Mucosa of gallbladder (tissue), 1 donor: Measurements from ENCODE around the gene PSPH. TPM values are rescaled to one million over a fixed set of nuclear protein-coding genes. Genes with fewer than 3 reads are reported as not detected.
"Not testable (repeated sequence)": the region's sequence is repeated elsewhere in the genome, so short reads cannot be mapped to it uniquely, and the experiment has no call there.

Experiments
- DNase-seq: peaks from one replicate; pipeline ENCODE4 v3.0.0-alpha.2; 2020; ENCODE audit warnings: low spot score
- total RNA-seq: library from RNA; stranded (reverse); gene quantifications from one replicate; pipeline ENCODE4 v1.2.1, GENCODE V29; 2021
- donor health status: DM: no; HTN: no; CAD: no.

Gene PSPH
- 33.4 TPM for total RNA-seq

DNA sequence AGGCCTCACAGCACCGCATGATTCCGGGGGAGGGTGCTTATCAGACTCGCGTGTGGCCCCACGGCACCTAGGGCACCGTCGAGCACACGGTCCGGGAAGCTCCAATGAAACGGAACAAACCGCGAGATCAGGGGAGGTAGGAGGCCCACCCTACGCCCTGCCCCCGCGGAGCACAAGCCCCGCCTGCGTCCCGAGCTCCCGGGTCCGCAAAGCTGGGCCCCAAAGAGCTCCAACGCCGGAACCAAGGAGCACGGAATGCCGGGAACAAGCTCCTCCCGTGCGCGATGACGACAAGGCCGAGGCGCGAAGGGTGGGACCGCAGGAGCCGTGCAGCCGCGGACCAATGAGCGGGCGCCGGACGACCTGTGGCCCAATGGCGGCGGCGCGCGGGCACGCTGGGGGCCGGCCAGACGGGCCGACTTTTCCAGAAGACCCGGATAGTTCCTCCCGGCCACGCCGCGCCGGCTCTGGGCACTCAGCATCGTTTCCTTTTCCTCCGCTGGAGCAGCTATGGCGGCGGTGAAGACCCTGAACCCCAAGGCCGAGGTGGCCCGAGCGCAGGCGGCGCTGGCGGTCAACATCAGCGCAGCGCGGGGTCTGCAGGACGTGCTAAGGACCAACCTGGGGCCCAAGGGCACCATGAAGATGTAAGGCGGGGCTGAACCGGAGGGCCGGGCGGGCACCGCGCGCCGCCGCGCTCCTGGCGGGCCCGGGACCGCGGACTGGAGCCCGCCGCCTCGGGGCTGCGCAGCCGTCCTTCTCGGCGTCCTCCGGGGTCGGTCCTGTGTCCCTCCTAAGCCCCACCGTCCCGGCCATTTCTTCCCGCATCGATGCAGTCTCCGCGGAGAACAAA is at the start of gene PSPH, which contains the start of gene CCT6A:
PSPH (minus strand) TSS at position 106 of the 853 bp plus-strand sequence. CDS start 30,232 bp downstream, outside the sequence.
CCT6A (plus strand) TSS at position 427 of the 853 bp plus-strand sequence; CDS start at position 511, 84 bp downstream.
- DNase-seq, result peak; percentile 97

DNA sequence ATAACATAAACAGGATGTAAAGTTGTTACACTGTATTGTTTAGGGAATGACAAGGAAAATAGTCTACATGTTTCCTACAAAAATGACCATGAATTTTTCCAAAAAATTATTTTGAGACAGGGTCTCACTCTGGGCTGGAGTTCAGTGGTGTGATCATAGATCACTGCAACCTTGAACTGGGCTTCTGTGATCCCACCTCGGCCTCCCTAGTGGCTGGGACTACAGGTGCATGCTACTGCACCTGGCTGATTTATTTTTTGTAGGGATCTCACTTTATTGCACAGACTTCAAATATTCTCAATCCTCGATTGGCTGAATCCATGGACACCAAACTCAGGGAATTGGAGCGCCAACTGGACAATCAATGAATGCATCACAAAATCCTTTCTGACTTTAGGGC is 48.4 kb upstream of the PSPH start:
- no peak for DNase-seq

DNA sequence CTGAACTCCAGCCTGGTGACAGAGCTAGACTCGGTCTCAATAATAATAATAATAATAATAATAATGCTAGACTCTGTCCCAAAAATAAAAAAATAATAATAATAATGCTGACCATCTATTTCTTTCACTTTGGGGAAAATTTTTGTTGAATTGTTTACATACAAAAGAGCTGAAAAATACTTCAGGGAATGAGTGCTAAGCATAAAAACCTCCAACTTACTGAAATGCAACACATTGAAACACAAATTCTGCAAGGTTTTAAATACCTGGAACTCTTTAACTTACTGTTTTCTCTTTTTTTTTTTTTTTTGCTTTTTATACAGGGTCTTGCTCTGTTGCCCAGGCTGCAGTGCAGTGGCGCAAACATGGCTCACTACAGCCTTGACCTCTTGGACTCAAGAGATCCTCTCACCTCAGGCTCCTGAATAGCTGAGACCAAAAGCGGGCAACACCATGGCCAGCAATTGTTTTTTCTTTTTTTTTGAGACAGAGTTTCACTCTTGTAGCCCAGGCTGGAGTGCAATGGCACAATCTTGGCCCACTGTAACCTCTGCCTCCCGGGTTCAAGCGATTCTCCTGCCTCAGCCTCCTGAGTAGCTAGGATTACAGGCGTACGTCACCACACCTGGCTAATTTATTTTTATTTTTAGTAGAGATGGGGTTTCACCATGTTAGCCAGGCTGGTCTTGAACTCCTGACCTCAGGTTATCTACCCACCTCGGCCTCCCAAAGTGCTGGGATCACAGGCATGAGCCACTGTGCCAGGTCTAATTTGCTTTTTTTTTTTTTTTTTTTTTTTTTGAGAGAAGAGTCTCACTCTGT is 47.2 kb upstream of the PSPH start:
- not testable (repeated sequence) for DNase-seq

DNA sequence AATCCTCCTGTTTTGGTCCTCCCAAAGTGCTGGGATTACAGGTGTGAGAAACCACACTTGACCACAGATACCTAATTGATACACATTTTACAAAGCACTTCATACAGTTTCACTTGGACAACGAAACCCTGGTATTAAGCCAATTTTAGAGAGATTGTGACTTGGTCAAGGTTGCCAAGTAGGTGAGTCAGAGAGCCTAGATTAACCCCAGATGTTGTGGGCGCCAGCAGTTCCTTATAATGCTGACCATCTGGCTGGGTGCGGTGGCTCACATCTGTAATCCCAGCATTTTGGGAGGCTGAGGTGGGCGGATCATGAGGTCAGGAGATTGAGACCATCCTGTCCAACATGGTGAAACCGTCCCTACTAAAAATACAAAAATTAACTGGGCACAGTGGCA is 46.5 kb upstream of the PSPH start:
- no peak for DNase-seq

DNA sequence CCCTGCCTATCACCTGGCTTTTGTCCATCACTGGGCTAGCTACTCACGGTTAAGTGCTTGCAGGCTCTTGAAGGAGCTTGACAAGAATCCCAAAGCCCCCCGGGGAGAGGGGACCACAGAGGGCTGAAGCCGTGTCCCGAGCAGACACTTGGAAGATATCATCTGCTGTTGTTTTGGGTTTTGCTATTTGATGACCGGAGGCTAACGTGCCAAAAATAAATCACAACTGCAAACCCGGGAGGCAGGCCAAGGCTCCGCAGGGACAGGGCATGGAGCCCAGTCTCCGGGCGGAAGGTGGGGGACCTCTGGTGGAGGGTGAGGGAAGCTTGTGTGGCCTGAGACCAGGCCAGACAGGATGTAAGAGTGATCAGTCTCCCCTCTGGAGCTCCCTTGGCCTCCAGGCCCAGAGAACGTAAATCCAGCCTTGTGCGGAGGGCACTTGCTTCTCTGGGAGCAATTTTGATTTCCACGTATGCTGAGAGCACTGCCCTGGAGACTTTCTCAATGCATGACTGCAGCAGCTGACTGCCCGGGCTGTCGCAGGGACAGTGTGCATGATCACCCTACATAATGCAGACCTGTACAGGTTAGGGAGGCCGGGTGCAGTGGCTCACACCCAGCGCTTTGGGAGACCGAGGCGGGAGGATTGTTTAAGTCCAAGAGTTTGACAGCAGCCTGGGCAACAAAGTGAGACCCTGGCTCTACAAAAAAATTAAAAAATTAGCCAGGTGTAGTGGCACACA is 41.7 kb upstream of the PSPH start, which contains the start of gene PHKG1:
PHKG1 (minus strand) TSS at position 164 of the 743 bp plus-strand sequence. CDS start 4,011 bp downstream, outside the sequence.
- DNase-seq, result peak; percentile 68

DNA sequence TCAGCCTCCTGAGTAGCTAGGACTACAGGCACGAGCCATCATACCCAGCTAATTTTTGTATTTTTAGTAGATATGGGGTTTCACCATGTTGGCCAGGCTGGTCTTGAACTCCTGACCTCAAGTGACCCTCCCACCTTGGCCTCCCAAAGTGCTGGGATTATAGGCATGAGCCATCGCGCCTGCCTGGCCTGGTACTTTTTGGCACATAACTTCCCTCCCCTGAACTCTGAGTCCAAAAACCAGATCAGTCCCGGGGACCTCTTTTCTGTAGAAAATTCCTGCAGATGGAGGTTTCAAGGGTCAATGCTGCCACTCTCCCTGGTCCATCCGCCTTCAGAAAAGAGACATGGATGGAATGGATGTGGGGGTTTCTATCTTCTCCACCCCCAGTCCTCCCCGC is 41.1 kb upstream of the PSPH start:
- DNase-seq, result not testable (repeated sequence)

DNA sequence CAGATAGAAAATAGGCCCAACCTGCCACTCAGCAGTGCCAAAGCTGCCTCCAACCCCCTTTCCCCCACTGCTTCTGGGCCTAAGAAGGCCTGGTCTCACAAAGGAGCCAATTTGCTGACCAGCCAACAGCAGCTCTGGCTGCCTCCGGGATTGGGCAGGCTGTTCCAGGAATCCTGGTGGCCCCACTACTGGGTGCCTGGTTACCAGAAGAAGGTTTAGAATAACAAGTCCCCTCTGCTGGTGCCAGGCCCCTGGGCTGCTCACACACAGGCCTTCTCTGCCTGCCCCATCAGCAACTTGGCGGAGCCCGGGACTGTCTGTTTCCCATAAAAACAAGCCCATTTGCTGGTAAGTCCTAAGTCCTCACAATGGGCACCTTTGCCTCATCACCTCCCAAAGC is 40.3 kb upstream of the PSPH start:
- no peak for DNase-seq

DNA sequence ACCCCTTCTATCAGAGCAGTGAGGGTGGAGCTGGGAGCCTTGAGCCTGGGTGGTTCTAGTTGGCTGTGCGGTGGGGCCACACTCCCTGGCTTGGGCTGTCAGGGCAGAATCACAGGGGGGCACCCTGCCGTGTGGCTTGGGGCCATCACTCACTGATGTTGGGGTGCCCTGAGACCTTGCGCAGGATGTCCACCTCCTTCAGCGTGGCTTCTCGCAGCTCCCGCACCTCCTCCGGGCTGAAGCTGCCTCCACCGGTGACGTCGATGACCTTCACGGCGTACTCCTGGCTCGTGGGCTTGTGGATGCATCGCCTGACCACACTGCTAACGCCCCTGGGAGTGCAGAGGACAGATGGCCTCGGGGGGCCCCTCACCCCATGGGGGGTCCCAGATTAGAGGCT is 36.2 kb upstream of the PSPH start:
- DNase-seq, result no peak

DNA sequence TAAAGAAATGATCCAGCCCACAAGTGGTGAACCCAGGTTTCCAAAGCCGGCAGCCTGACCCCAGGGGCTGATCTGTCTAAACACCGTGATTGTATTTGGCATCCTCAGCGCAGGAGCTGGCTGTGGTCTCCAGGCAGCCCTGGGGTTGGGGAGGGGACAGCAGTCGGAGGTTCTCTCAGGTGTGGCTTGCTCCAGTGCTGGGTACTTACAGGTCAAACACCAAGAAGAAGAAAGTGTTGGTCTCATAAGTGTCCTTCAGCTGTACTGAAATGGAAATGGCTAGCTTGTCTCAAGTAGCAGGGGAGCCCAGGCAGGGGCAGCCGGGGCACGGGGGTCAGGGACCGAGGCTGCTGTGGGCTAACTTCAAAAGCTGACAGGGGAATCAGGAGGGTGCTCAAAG is 35.5 kb upstream of the PSPH start:
- DNase-seq, result no peak

DNA sequence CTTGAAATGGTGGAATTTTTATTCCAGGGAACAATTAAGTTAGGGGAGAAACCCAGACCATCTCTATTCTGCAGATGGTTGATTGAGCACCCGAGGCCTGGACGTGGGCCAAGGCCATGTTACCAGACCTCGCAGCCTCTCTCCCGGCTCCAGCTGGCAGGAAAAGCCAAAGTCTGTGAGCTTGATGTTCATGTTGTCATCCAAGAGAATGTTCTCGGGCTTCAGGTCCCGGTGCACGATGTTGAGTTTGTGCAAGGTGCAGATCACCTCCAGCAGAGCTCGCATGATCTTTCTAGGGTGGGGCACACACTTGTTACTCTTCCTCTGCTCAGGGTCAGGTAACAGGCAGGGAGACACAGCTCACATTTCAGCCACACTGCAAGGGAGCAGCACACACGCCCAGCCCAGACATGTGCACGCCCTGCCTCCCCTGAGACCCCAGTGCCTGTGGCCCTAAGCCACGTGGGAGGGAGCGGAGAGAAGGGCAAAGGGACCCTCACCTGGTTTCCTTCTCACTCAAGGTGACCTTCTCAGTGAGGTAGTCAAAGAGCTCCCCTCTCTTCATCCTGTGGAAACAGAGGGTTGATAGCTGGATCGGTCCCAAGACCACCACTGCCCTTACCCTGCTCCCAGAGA is 32.0 kb upstream of the PSPH start:
- DNase-seq, result no peak

DNA sequence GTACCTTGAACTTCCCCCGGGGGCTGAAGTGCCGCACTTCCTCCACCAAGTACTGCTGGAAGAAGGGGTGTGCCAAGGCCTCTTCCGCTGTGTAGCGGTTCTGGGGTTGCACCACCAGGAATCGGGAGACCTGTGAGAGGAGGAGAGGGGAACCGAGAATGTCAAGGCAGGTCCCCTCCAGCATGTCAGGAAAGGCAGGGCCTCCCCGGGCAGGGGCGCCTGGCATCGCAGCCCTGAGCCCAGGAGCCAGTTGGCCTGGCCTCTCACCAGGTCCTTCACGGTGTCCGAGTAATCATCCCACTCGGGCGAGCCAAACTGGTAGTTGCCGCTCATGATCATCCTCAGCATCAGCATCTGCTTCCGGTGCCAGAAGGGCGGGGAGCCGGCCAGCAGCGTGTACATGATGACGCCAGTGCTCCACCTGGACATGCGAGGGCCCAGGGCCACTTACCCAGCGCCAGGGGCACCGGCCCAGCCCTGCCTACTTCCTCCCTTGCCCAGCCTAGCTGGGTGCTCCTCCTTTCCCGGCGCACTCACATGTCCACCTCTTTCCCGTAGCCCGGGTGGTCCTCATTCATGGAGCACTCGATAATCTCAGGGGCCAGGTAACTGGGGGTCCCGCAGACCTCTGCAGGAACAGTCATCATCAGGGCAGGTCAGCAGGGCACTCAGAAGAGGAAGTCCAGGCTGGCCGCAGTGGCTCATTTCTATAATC is 30.5 kb upstream of the PSPH start:
- DNase-seq, result no peak

DNA sequence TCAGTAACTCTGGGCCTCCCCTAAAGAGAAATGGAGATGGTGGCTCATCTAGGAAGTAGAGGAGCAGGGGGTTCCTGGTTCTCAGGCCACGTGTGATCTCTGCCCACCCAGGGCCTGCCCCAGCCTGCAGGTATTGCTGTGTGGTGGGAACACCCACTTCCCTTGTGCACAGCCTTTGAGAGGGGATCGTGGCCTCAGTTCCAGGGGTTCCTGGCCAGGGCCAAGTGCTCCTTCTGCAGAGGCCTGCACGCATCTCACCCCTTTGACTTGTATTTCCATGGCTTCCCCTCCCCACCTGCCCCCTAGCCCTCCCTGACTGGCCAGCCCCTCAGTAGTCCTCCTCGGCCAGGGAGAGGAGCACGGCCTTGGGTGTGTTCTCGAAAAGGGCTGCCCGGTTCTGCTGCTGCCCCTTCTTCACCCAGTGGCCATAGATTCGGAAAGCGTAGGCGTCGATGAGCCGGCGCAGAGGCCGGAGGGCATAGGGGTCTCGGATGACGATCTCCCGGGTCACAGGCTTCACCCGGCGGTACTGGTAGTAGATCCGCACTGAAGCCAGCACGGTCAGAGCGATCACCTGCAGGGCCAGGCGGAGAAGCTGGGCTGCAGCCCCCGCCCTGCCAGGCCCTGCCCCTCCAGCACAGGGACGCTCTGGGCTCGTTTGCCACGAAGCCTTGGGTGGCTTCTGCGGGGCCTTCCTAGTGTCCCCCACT is 29.6 kb upstream of the PSPH start:
- DNase-seq, result not testable (repeated sequence)

DNA sequence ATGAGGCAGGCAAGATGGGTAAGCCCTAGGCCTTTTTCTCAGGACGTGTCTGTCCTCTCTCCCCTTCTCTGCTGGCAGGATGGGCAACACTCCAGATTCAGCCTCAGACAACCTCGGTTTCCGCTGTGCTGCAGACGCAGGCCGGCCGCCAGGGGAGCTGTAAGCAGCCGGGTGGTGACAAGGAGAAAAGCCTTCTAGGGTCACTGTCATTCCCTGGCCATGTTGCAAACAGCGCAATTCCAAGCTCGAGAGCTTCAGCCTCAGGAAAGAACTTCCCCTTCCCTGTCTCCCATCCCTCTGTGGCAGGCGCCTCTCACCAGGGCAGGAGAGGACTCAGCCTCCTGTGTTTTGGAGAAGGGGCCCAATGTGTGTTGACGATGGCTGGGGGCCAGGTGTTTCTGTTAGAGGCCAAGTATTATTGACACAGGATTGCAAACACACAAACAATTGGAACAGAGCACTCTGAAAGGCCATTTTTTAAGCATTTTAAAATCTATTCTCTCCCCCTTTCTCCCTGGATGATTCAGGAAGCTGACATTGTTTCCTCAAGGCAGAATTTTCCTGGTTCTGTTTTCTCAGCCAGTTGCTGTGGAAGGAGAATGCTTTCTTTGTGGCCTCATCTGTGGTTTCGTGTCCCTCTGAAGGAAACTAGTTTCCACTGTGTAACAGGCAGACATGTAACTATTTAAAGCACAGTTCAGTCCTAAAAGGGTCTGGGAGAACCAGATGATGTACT is 28.4 kb upstream of the PSPH start:
- DNase-seq, result peak; percentile 51

DNA sequence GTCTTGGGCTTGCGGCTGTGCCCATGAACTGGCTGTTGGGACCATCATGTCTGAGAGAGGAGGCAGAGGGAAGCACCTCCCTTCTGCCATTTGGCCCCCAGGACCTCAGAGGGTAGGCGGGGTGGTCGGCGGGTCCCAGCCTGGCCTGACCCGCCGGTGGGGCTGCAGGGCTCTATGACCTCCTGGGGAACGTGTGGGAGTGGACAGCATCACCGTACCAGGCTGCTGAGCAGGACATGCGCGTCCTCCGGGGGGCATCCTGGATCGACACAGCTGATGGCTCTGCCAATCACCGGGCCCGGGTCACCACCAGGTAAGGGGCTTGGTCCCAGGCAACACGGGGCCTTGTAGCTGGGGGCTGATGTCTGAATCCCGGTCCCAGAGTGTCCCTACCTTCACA is 27.0 kb upstream of the PSPH start:
- DNase-seq, result no peak

DNA sequence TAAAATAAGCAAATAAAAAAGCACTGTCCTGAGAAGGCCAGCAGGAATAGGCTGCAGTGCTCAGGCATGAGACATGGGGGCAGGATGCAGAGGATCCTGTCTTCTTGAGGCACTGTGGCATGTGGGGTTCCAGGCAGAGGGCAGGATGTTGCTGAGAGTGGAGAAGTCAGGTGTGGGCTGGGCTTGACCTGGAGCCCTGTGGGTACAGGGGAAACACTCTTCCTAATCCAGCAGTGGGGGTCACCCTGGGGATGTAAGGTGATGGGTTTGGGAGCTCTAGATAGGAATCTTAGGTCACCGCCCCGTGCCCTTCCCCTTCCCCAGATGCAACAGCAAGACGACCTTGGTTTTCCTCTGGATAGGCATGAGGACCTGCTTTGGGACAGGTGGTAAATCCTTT is 26.4 kb upstream of the PSPH start:
- DNase-seq, result no peak

DNA sequence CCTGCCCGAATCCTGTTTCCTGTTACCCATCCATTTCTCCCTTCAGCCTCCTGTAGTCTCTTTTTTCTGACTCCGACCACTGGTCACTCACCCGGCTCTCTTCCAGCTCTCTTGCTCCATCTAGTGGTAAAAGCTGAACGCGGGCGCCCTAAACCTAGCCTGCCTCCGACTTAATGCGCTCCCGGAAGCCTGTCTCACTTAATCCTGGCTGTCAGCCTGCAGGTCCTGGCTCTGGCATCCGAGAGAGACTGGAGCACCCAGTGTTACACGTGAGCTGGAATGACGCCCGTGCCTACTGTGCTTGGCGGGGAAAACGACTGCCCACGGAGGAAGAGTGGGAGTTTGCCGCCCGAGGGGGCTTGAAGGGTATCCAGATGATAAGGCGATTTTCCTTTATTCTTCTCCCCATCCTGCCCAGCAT is 23.1 kb upstream of the PSPH start:
- DNase-seq, result peak; percentile 91

DNA sequence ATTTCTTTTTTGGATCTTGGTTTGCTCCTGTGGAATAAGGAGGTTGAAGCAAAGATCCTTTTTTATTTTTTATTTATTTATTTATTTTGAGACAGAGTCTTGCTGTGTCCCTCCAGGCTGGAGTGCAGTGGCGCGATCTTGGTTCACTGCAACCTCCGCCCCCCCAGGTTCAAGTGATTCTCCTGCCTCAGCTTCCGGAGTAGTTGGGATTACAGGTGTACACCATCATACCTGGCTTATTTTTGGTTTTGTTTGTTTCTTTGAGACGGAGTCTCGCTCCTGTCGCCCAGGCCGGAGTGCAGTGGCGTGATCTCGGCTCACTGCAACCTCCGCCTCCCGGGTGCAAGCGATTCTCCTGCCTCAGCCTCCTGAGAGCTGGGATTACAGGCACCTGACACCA is 15.1 kb upstream of the PSPH start:
- not testable (repeated sequence) for DNase-seq

DNA sequence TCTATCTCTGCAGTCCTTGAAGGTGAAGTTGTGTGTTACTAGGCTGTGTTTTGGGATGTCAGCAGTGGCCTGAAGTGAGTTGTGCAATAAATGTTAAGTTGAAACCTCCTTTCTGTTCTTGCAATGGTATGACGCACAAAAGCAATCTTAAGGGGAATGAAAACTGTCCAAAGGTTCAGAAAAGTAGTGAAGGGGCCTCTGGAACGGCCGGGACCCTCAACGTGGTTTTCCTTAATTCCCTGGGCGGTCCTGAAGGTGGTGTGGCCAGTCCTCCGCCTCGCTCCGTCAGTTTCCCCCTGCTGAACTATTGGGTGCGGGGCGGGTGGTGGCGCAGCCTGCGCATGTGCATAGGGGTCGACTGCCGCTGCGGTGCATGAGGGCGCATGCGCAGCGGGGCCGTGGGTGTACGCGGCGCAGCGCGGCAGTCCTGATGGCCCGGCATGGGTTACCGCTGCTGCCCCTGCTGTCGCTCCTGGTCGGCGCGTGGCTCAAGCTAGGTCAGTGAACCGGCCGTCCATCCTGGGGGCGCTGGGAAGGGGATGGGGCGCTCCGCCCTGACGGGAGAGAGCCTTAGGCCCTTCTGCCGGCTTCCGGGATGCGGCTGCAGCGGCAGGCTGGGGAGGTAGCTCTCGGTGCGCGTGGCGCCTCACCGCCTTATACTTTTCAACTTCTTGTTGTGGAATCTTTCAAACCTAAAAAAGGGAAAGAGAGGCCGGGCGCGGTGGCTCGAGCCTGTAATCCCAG is 12.8 kb upstream of the PSPH start, which contains the start of gene SUMF2:
SUMF2 (plus strand) TSS at position 405 of the 744 bp plus-strand sequence; CDS start at position 431, 26 bp downstream.
- DNase-seq, result peak; percentile 92
